ENCODE data around the gene SLC49A4. TPM values are rescaled to one million over a fixed set of nuclear protein-coding genes. Genes with fewer than 3 reads are reported as not detected.

Gene SLC49A4
- polyA plus RNA-seq, 1 of the 3 experiments (the other 2 are of a cell fraction): 6.4 TPM

- ChIA-PET POLR2A (no interaction called here), CTCF (interaction anchor here (0.8 to 2.1 kb wide), 4 partner anchors 16 to 67 kb away, joined by 3 to 6 read pairs (median 4); no protein-coding TSS in a partner anchor)
- no peak overlapping the region for H3K9ac ChIP-seq
- H3K79me2 ChIP-seq (ENCODE audit: insufficient read depth): no peaks in the 10 kb centered on the region
- no peak overlapping the region for H3K4me3 ChIP-seq (ENCODE audit: low read depth in 2 of 2, low read length in 1 of 2)
- H4K20me1 ChIP-seq (ENCODE audit: insufficient read depth): no peaks in the 10 kb centered on the region
- no peaks in the 10 kb centered on the region; the same call in 1 of the 2 replicates for H3K27me3 ChIP-seq (ENCODE audit: insufficient read depth)
- 0 out of 2 replicates have a peak, but pooled peaks cover 8% of the 10 kb centered on the region for H3K9me3 ChIP-seq
- no peak overlapping the region for H3K27ac ChIP-seq (ENCODE audit: low read depth in 2 of 2, low read length in 1 of 2)
- DNase-seq: no peak
- no peaks in the 10 kb centered on the region for H3K36me3 ChIP-seq (replicated peaks in 1 of 2; ENCODE audit: control insufficient read depth in 1 of 2, insufficient read depth in 2 of 2, low read length in 1 of 2)
- H3K9me2 ChIP-seq: no peaks in the 10 kb centered on the region
- WGBS (ENCODE audit: low lambda C conversion rate): 64% methylated on average over 2 of the region's 2 CpGs
- TF ChIP-seq EZH2phosphoT487 (IDR thresholded peaks at IDR 0.05; ENCODE audit: borderline replicate concordance, low read depth) (no peak), GATA2 (CRISPR knock-in tag; IDR thresholded peaks at IDR 0.05) (no peak), SIN3A (IDR thresholded peaks at IDR 0.05; ENCODE audit: borderline replicate concordance, low read depth, low read length) (no peak), NRF1 (IDR thresholded peaks at IDR 0.05; ENCODE audit: low read depth, low read length) (no peak), RCOR1 (IDR thresholded peaks at IDR 0.05; ENCODE audit: low read length) (no peak)
- H3K4me2 ChIP-seq: no peak overlapping the region
- H3K4me1 ChIP-seq (ENCODE audit: control insufficient read depth in 1 of 2, insufficient read depth in 2 of 2, low read depth in 1 of 2, low read length in 1 of 2): peaks cover 0 to 4% of the 10 kb centered on the region in 2 experiments; a peak in 1 of 4 replicates
- no peak overlapping the region for H2AFZ ChIP-seq (ENCODE audit: low read depth)
- no peaks in the 10 kb centered on the region for H3F3A ChIP-seq (replicated peaks; ENCODE audit: insufficient read depth)
Measured at GRCh38 chr3:122902326-122902725, 107.5 kb downstream of the SLC49A4 start.

- no peak overlapping the region for H3K9ac ChIP-seq
- no peak for TF ChIP-seq IRF3 (IDR thresholded peaks at IDR 0.05; ENCODE audit: low read depth, low read length)
- TF ChIP-seq, protein P1, sequence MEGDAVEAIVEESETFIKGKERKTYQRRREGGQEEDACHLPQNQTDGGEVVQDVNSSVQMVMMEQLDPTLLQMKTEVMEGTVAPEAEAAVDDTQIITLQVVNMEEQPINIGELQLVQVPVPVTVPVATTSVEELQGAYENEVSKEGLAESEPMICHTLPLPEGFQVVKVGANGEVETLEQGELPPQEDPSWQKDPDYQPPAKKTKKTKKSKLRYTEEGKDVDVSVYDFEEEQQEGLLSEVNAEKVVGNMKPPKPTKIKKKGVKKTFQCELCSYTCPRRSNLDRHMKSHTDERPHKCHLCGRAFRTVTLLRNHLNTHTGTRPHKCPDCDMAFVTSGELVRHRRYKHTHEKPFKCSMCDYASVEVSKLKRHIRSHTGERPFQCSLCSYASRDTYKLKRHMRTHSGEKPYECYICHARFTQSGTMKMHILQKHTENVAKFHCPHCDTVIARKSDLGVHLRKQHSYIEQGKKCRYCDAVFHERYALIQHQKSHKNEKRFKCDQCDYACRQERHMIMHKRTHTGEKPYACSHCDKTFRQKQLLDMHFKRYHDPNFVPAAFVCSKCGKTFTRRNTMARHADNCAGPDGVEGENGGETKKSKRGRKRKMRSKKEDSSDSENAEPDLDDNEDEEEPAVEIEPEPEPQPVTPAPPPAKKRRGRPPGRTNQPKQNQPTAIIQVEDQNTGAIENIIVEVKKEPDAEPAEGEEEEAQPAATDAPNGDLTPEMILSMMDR (IDR thresholded peaks at IDR 0.05): no peak
- TF ChIP-seq MEF2A (IDR thresholded peaks at IDR 0.05; ENCODE audit: borderline replicate concordance, low read depth): no peak
- no peak for TF ChIP-seq RFX5 (IDR thresholded peaks at IDR 0.05; ENCODE audit: low read length)
- TF ChIP-seq, protein P2, sequence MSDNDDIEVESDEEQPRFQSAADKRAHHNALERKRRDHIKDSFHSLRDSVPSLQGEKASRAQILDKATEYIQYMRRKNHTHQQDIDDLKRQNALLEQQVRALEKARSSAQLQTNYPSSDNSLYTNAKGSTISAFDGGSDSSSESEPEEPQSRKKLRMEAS (IDR thresholded peaks at IDR 0.05; ENCODE audit: low read depth): no peak
- DNase-seq: no peak
- no peaks in the 10 kb centered on the region for H3F3A ChIP-seq (replicated peaks; ENCODE audit: insufficient read depth)
- WGBS (ENCODE audit: low lambda C conversion rate): 72% methylated on average over 4 of the region's 4 CpGs
- H2AFZ ChIP-seq (ENCODE audit: low read depth): no peak overlapping the region
- ChIA-PET CTCF (interaction anchor here (0.8 to 2.1 kb wide), 4 partner anchors 17 to 44 kb away, joined by 3 to 6 read pairs (median 4); no protein-coding TSS in a partner anchor), POLR2A (no interaction called here)
- H3K9me2 ChIP-seq: no peaks in the 10 kb centered on the region
- H4K20me1 ChIP-seq (ENCODE audit: insufficient read depth): no peaks in the 10 kb centered on the region
- no peaks in the 10 kb centered on the region; the same call in 1 of the 2 replicates for H3K27me3 ChIP-seq (ENCODE audit: insufficient read depth)
- no peaks in the 10 kb centered on the region for H3K36me3 ChIP-seq (replicated peaks in 1 of 2; ENCODE audit: control insufficient read depth in 1 of 2, insufficient read depth in 2 of 2, low read length in 1 of 2)
- peaks cover 0 to 4% of the 10 kb centered on the region in 2 experiments; a peak in 1 of 4 replicates for H3K4me1 ChIP-seq (ENCODE audit: control insufficient read depth in 1 of 2, insufficient read depth in 2 of 2, low read depth in 1 of 2, low read length in 1 of 2)
- H3K4me3 ChIP-seq (ENCODE audit: low read depth in 2 of 2, low read length in 1 of 2): no peak overlapping the region
- no peak overlapping the region for H3K27ac ChIP-seq (ENCODE audit: low read depth in 2 of 2, low read length in 1 of 2)
- 0 out of 2 replicates have a peak, but pooled peaks cover 8% of the 10 kb centered on the region for H3K9me3 ChIP-seq
- H3K79me2 ChIP-seq (ENCODE audit: insufficient read depth): no peaks in the 10 kb centered on the region
- no peak overlapping the region for H3K4me2 ChIP-seq
Measured at GRCh38 chr3:122903171-122903570, 108.3 kb downstream of the SLC49A4 start.

All from SK-N-SH (cell line).